ENCODE measurements around the gene NOP10.

NOP10 gene

DNA sequence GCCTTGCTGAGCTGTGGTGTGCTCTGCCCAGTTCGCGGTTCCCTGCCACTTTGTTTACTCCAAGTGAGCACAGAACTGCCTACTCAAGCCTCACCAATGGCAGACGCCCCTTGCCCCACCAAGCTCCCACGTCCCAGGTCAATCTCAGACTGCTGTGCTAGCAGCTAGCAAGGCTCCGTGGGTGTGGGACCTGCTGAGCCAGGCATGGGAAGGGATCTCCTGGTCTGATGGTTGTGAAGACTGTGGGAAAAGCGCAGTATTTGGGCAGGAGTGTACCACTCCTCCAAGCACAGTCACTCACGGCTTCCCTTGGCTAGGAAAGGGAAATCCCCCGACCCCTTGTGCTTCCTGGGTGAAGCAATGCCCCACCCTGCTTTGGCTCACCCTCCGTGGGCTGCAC lies 50.3 kb downstream of the NOP10 start:
- no peak overlapping the region for H3K4me3 ChIP-seq (replicated peaks in 1 of 2; ENCODE audit: low read depth in 2 of 2, low read length in 2 of 2)
- TF ChIP-seq, protein P1, sequence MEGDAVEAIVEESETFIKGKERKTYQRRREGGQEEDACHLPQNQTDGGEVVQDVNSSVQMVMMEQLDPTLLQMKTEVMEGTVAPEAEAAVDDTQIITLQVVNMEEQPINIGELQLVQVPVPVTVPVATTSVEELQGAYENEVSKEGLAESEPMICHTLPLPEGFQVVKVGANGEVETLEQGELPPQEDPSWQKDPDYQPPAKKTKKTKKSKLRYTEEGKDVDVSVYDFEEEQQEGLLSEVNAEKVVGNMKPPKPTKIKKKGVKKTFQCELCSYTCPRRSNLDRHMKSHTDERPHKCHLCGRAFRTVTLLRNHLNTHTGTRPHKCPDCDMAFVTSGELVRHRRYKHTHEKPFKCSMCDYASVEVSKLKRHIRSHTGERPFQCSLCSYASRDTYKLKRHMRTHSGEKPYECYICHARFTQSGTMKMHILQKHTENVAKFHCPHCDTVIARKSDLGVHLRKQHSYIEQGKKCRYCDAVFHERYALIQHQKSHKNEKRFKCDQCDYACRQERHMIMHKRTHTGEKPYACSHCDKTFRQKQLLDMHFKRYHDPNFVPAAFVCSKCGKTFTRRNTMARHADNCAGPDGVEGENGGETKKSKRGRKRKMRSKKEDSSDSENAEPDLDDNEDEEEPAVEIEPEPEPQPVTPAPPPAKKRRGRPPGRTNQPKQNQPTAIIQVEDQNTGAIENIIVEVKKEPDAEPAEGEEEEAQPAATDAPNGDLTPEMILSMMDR (IDR thresholded peaks at IDR 0.05; ENCODE audit: low read depth, low read length) = no peak
- no peak for DNase-seq (ENCODE audit: low read depth in 2 of 2)
